CD14-positive monocyte (primary cell): ENCODE data around the gene CSMD2. TPM values are rescaled to one million over a fixed set of nuclear protein-coding genes. Genes with fewer than 3 reads are reported as not detected.

Source experiments
- DNase-seq, 3 donors: peaks; one replicate each; pipeline ENCODE4 v3.0.0-alpha.2; 2011 to 2022
- H2AFZ ChIP-seq: 2 replicates; pipeline ENCODE4 v1.6.0; 2012; ENCODE audit warnings: mild to moderate bottlenecking, low read depth, low read length, inconsistent platforms; ENCODE audit not compliant: insufficient read depth, poor library complexity, severe bottlenecking
- H3K27ac ChIP-seq, 2 donors: 1 replicate in 1 of 2; 2 replicates in 1 of 2; pipeline ENCODE4 v1.5.1; 2012 to 2013; ENCODE audit warnings: low read length in 2 of 2, control low read depth in 1 of 2, inconsistent platforms in 1 of 2, low read depth in 1 of 2, mild to moderate bottlenecking in 1 of 2
- H3K27me3 ChIP-seq, 2 donors: one replicate each; pipeline versions ENCODE4 v1.6.0 to v1.6.1; 2011 to 2013; ENCODE audit warnings: low read length in 2 of 2; ENCODE audit not compliant: control insufficient read depth in 2 of 2, insufficient read depth in 2 of 2
- H3K36me3 ChIP-seq, 2 donors: replicated peaks in 1 of 2; 1 replicate in 1 of 2; 2 replicates in 1 of 2; pipeline versions ENCODE4 v1.5.1 to v1.6.1; 2012 to 2013; ENCODE audit warnings: low read length in 2 of 2, control low read depth in 1 of 2, inconsistent platforms in 1 of 2, mild to moderate bottlenecking in 1 of 2; ENCODE audit not compliant: insufficient read depth in 2 of 2, control insufficient read depth in 1 of 2
- H3K4me1 ChIP-seq, 2 donors: 1 replicate in 1 of 2; 2 replicates in 1 of 2; pipeline versions ENCODE4 v1.5.1 to v1.6.1; 2012 to 2013; ENCODE audit warnings: low read length in 2 of 2, control low read depth in 1 of 2, inconsistent platforms in 1 of 2, mild to moderate bottlenecking in 1 of 2, moderate library complexity in 1 of 2; ENCODE audit not compliant: insufficient read depth in 2 of 2, control insufficient read depth in 1 of 2
- H3K4me2 ChIP-seq: replicated peaks from 2 replicates; pipeline ENCODE3; 2012; ENCODE audit warnings: low read length, moderate library complexity, mild to moderate bottlenecking; ENCODE audit not compliant: poor library complexity, severe bottlenecking; ENCODE audit errors: extremely low read depth
- H3K4me3 ChIP-seq, 3 experiments: fragments of 200-600 bp in 1 of 3; sonication (generic) in 1 of 3; replicated peaks in 1 of 3; 1 replicate in 2 of 3; 2 replicates in 1 of 3; pipeline ENCODE4 v1.5.1; 2011 to 2013; ENCODE audit warnings: low read length in 3 of 3, mild to moderate bottlenecking in 3 of 3, control low read depth in 2 of 3, low read depth in 2 of 3, inconsistent platforms in 1 of 3, moderate library complexity in 1 of 3
- H3K79me2 ChIP-seq: 2 replicates; pipeline ENCODE4 v1.6.0; 2012; ENCODE audit warnings: mild to moderate bottlenecking, control low read depth, inconsistent platforms, low read length, moderate library complexity; ENCODE audit not compliant: insufficient read depth
- H3K9ac ChIP-seq: 2 replicates; pipeline ENCODE4 v1.6.0; 2017; ENCODE audit warnings: low read length, mild to moderate bottlenecking; ENCODE audit not compliant: insufficient read depth, poor library complexity, severe bottlenecking
- H3K9me3 ChIP-seq, 2 donors: replicated peaks in 1 of 2; 1 replicate in 1 of 2; 2 replicates in 1 of 2; pipeline versions ENCODE4 v1.5.1 to v1.6.1; 2012 to 2013; ENCODE audit warnings: low read length in 2 of 2, control low read depth in 1 of 2; ENCODE audit not compliant: control insufficient read depth in 1 of 2, insufficient read depth in 1 of 2
- H4K20me1 ChIP-seq: 2 replicates; pipeline ENCODE4 v1.6.0; 2012; ENCODE audit warnings: mild to moderate bottlenecking, low read length, control low read depth, moderate library complexity; ENCODE audit not compliant: insufficient read depth
- H3K27ac Mint-ChIP-seq, 7 donors: one replicate each; pipeline ENCODE4 v1.8.0; 2020; ENCODE audit warnings: mild to moderate bottlenecking in 7 of 7, mixed read lengths in 7 of 7, moderate library complexity in 6 of 7, inconsistent platforms in 2 of 7
- H3K27me3 Mint-ChIP-seq, 3 donors: one replicate each; pipeline ENCODE4 v1.8.0; 2021 to 2022; ENCODE audit warnings: low read depth in 3 of 3, mild to moderate bottlenecking in 3 of 3, mixed read lengths in 3 of 3, moderate library complexity in 3 of 3, inconsistent platforms in 1 of 3
- H3K36me3 Mint-ChIP-seq, 2 donors: one replicate each; pipeline ENCODE4 v1.8.0; 2020; ENCODE audit warnings: mixed read lengths in 2 of 2, inconsistent platforms in 1 of 2, mild to moderate bottlenecking in 1 of 2
- H3K4me1 Mint-ChIP-seq: one replicate; pipeline ENCODE4 v1.8.0; 2020; ENCODE audit warnings: mild to moderate bottlenecking, mixed read lengths
- H3K4me3 Mint-ChIP-seq, 2 donors: one replicate each; pipeline ENCODE4 v1.8.0; 2020; ENCODE audit warnings: mild to moderate bottlenecking in 2 of 2, mixed read lengths in 2 of 2, moderate library complexity in 1 of 2
- H3K9me3 Mint-ChIP-seq, 7 donors: one replicate each; pipeline ENCODE4 v1.8.0; 2020 to 2022; ENCODE audit warnings: mixed read lengths in 7 of 7, mild to moderate bottlenecking in 6 of 7, moderate library complexity in 6 of 7, inconsistent platforms in 2 of 7
- WGBS: methylation state at CpG from one replicate; pipeline ENCODE4 v1.1.5; 2013; ENCODE audit warnings: missing lambda C conversion rate; ENCODE audit not compliant: insufficient coverage; 5-methylcytosine and 5-hydroxymethylcytosine counted together
- intact Hi-C, 2 donors: fragments of 100-400 bp; cut with micrococcal nuclease; formaldehyde crosslinking; loops; one replicate each; pipeline versions ENCODE4 v1.15.0 to v1.15.1; 2023
- polyA plus RNA-seq, 3 donors: library from polyadenylated mRNA; depleted of rRNA in 1 of 3; unstranded in 2 of 3; stranded (reverse) in 1 of 3; fragments of 300-500 nt in 2 of 3; fragments of >200 nt in 1 of 3; fragmentation: Illumina TruSeq in 2 of 3; gene quantifications; 1 replicate in 2 of 3; 2 replicates in 1 of 3; pipeline ENCODE4 v1.2.3, GENCODE V29; 2012 to 2021
- TF ChIP-seq, protein P1 (sequence below): fragments of 200-600 bp; IDR thresholded peaks from one replicate; pipeline ENCODE4 v1.8.0; 2022; ENCODE audit warnings: antibody characterized with exemption, mild to moderate bottlenecking

CSMD2 gene
- polyA plus RNA-seq, 3 donors, result 0.04 TPM; not detected in 2

DNA sequence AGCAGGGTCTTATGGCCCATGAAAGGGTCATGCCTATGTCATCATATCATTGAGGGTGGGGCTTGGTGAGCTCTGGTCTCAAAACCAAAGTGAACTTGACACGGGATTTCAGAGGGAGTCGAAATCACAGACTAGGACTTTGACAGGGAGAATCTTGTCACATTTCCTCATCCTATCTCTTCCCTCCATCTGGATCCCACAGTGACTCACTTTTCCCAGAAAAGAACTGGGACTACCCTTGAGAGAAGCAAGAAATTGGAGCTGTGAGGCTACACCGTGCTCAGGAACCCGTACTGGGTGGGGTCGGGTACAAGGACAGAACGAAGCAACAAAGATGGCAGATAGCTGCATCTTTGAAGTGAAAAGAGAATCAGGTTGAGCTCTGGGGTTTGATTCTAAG, 623.1 kb downstream of the CSMD2 start:
- DNase-seq, result no peak
- peak overlapping the region in 1 of 7 donors; percentile 46 for H3K27ac Mint-ChIP-seq
- Histone ChIP-seq H3K4me1 (no peaks in the 10 kb centered on the region), H3K9me3 (no peaks in the 10 kb centered on the region), H3K27me3 (no peaks in the 10 kb centered on the region), H3K9ac (no peak overlapping the region), H3K36me3 (no peaks in the 10 kb centered on the region), H2AFZ (no peak overlapping the region), H3K79me2 (no peaks in the 10 kb centered on the region), H4K20me1 (no peaks in the 10 kb centered on the region), H3K4me2 (no peak overlapping the region), H3K27ac (no peak overlapping the region), H3K4me3 (no peak overlapping the region)
- peaks cover 0 to 5% (median 5%) of the 10 kb centered on the region in 3 donors for H3K27me3 Mint-ChIP-seq
- no peaks in the 10 kb centered on the region for H3K4me1 Mint-ChIP-seq
- no peak overlapping the region for H3K4me3 Mint-ChIP-seq
- H3K36me3 Mint-ChIP-seq, result no peaks in the 10 kb centered on the region
- peaks cover 0 to 12% (median 3%) of the 10 kb centered on the region in 7 donors for H3K9me3 Mint-ChIP-seq
- WGBS, result 94% methylated on average over 4 of the region's 6 CpGs
- intact Hi-C loops, result no loop called here
- TF ChIP-seq, protein P1, sequence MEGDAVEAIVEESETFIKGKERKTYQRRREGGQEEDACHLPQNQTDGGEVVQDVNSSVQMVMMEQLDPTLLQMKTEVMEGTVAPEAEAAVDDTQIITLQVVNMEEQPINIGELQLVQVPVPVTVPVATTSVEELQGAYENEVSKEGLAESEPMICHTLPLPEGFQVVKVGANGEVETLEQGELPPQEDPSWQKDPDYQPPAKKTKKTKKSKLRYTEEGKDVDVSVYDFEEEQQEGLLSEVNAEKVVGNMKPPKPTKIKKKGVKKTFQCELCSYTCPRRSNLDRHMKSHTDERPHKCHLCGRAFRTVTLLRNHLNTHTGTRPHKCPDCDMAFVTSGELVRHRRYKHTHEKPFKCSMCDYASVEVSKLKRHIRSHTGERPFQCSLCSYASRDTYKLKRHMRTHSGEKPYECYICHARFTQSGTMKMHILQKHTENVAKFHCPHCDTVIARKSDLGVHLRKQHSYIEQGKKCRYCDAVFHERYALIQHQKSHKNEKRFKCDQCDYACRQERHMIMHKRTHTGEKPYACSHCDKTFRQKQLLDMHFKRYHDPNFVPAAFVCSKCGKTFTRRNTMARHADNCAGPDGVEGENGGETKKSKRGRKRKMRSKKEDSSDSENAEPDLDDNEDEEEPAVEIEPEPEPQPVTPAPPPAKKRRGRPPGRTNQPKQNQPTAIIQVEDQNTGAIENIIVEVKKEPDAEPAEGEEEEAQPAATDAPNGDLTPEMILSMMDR, result no peak

DNA sequence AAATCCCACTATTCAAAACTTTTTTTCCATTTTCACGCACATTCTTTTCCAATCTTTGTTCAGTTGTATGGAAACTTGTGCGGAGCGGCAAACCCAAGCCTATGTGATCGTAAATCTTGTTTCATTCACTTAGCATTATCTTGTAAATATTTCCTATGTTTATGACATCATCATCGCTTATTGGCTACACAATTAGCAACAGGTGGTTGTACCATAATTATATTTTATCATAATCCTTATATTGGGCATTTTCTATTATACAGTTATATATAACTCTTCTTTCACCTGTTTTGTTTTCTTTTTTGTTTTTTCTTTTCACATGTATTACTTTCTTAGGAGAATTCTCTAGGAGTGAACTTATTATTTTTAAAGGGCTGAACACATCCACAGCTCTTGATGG, 627.1 kb downstream of the CSMD2 start:
- Mint-ChIP-seq H3K27ac (no peak overlapping the region), H3K4me1 (no peaks in the 10 kb centered on the region), H3K4me3 (no peak overlapping the region), H3K36me3 (no peaks in the 10 kb centered on the region), H3K27me3 (peaks cover 4 to 13% (median 5%) of the 10 kb centered on the region in 3 donors), H3K9me3 (peaks cover 0 to 10% (median 2%) of the 10 kb centered on the region in 7 donors)
- WGBS, result no CpG with 5 or more reads among the region's 5 CpGs
- H3K4me3 ChIP-seq, result no peak overlapping the region
- H3K27me3 ChIP-seq, result no peaks in the 10 kb centered on the region
- H3K79me2 ChIP-seq, result no peaks in the 10 kb centered on the region
- H3K9me3 ChIP-seq, result no peaks in the 10 kb centered on the region
- TF ChIP-seq, protein P1, result no peak
- H3K27ac ChIP-seq, result no peak overlapping the region
- no peak overlapping the region for H3K9ac ChIP-seq
- no peak overlapping the region for H3K4me2 ChIP-seq
- no peak overlapping the region for H2AFZ ChIP-seq
- no peaks in the 10 kb centered on the region for H4K20me1 ChIP-seq
- H3K36me3 ChIP-seq, result no peaks in the 10 kb centered on the region
- intact Hi-C loops, result no loop called here
- no peak for DNase-seq
- no peaks in the 10 kb centered on the region for H3K4me1 ChIP-seq
